Measurements from ENCODE around the gene HEATR3. TPM values are rescaled to one million over a fixed set of nuclear protein-coding genes. Genes with fewer than 3 reads are reported as not detected.

The HEATR3 gene
- polyA plus RNA-seq, 2 of the 4 experiments (the other 2 are of a cell fraction), result 21.2 to 30.8 TPM

GRCh38 chr16:50036426-50036825 lies 29.3 kb upstream of the HEATR3 start:
- ATAC-seq (no peak), FAIRE-seq (no peak), DNase-seq (ENCODE audit: low read depth in 1 of 2, low spot score in 1 of 2) (no peak)
- Histone ChIP-seq H3K4me3 (no peak overlapping the region), H3K4me1 (peaks cover 10% of the 10 kb centered on the region), H3K27ac (no peak overlapping the region), H3K9me3 (no peaks in the 10 kb centered on the region), H3K4me2 (no peak overlapping the region)
- TF ChIP-seq NR3C1 (IDR thresholded peaks at IDR 0.05) (no peak), RAD21 (conservative IDR thresholded peaks at IDR 0.05 in 1 of 2, IDR thresholded peaks at IDR 0.05 in 1 of 2) (no peak), CTCF (IDR thresholded peaks at IDR 0.05) (no peak)
- CTCF ChIA-PET, result interaction anchor here (0.7 to 4.6 kb wide), 2 partner anchors 11 to 28 kb away, joined by 4 to 33 read pairs; partner anchors contain the start of gene CNEP1R1
- POLR2A ChIA-PET, result interaction anchor here (1.3 kb wide), 1 partner anchor 11 kb away, joined by 6 read pairs; the partner anchor contains the start of gene CNEP1R1
- 94% methylated on average over 3 of the region's 3 CpGs for WGBS (ENCODE audit: missing lambda C conversion rate)

GRCh38 chr16:50037662-50038220 lies 28.0 kb upstream of the HEATR3 start:
- Histone ChIP-seq H3K4me3 (no peak overlapping the region), H3K9me3 (no peaks in the 10 kb centered on the region), H3K4me1 (peaks cover 10% of the 10 kb centered on the region), H3K4me2 (no peak overlapping the region), H3K27ac (no peak overlapping the region)
- CTCF ChIA-PET, result interaction anchor here (0.6 to 4.6 kb wide), 5 partner anchors 9 to 627 kb away, joined by 3 to 33 read pairs (median 4); partner anchors contain the start of gene CNEP1R1
- POLR2A ChIA-PET, result interaction anchor here (1.3 kb wide), 1 partner anchor 13 kb away, joined by 6 read pairs; the partner anchor contains the start of gene CNEP1R1
- WGBS (ENCODE audit: missing lambda C conversion rate), result 47% methylated on average over 2 of the region's 2 CpGs
- TF ChIP-seq FOXS1 (CRISPR knock-in tag; IDR thresholded peaks at IDR 0.05) (no peak), MAFK (IDR thresholded peaks at IDR 0.05; ENCODE audit: partially characterized antibody) (no peak), CBX8 (IDR thresholded peaks at IDR 0.05) (no peak), HDAC2 (IDR thresholded peaks at IDR 0.05) (no peak), CTCF (IDR thresholded peaks at IDR 0.05) (no peak), RCOR1 (IDR thresholded peaks at IDR 0.05; ENCODE audit: low read depth, low read length) (no peak), ESRRA (IDR thresholded peaks at IDR 0.05; ENCODE audit: borderline replicate concordance, low read length) (no peak), HES2 (IDR thresholded peaks at IDR 0.05) (no peak), NPAS2 (CRISPR knock-in tag; IDR thresholded peaks at IDR 0.05; ENCODE audit: borderline replicate concordance) (no peak), ZFP36 (IDR thresholded peaks at IDR 0.05; ENCODE audit: borderline replicate concordance, partially characterized antibody) (no peak), POLR2A (IDR thresholded peaks at IDR 0.05; ENCODE audit: low read length) (no peak), BCL3 (IDR thresholded peaks at IDR 0.05) (no peak), CBX2 (IDR thresholded peaks at IDR 0.05; ENCODE audit: borderline replicate concordance, low read depth) (no peak)
- ATAC-seq (no peak), FAIRE-seq (no peak), DNase-seq (ENCODE audit: low read depth in 1 of 2, low spot score in 1 of 2) (no peak)

- Histone ChIP-seq H3K4me1 (peaks cover 10% of the 10 kb centered on the region), H3K4me3 (no peak overlapping the region), H3K27ac (no peak overlapping the region), H3K4me2 (no peak overlapping the region), H3K9me3 (no peaks in the 10 kb centered on the region)
- TF ChIP-seq ELK1 (IDR thresholded peaks at IDR 0.05; ENCODE audit: low read depth, low read length), result no peak
- TF ChIP-seq KDM5A (IDR thresholded peaks at IDR 0.05), result no peak
- no peak for TF ChIP-seq CBX8 (IDR thresholded peaks at IDR 0.05)
- no peak for TF ChIP-seq SREBF2 (IDR thresholded peaks at IDR 0.05)
- CTCF ChIA-PET, result interaction anchor here (0.6 to 4.6 kb wide), 5 partner anchors 9 to 627 kb away, joined by 3 to 33 read pairs (median 4); partner anchors contain the start of gene CNEP1R1
- POLR2A ChIA-PET, result no interaction called here
- no peak for ATAC-seq
- DNase-seq (ENCODE audit: low read depth in 1 of 2, low spot score in 1 of 2), result no peak
- 92% methylated on average over 4 of the region's 4 CpGs for WGBS (ENCODE audit: missing lambda C conversion rate)
- FAIRE-seq, result no peak
Observed at GRCh38 chr16:50038286-50038685, 27.5 kb upstream of the HEATR3 start.
